CD4-positive, alpha-beta T cell treated with Interleukin-6 at 100 ng/mL for 8 hours (primary cell): Measurements from ENCODE around the gene CCDC178.
"Not testable (repeated sequence)": the region's sequence is repeated elsewhere in the genome, so short reads cannot be mapped to it uniquely, and the experiment has no call there.

ENCODE experiments used
- DNase-seq: peaks from one replicate; pipeline ENCODE4 v3.0.0-alpha.2; 2020; ENCODE audit warnings: mixed read lengths, low spot score

The CCDC178 gene

GRCh38 chr18:32983721-32984120 is 456.8 kb downstream of the CCDC178 start:
- DNase-seq: no peak

GRCh38 chr18:32980896-32981295 is 459.6 kb downstream of the CCDC178 start:
- DNase-seq: no peak

GRCh38 chr18:32975501-32975900 is 465.0 kb downstream of the CCDC178 start:
- DNase-seq: no peak

- DNase-seq: no peak
Observed at GRCh38 chr18:32975163-32975436, 465.4 kb downstream of the CCDC178 start.

DNA sequence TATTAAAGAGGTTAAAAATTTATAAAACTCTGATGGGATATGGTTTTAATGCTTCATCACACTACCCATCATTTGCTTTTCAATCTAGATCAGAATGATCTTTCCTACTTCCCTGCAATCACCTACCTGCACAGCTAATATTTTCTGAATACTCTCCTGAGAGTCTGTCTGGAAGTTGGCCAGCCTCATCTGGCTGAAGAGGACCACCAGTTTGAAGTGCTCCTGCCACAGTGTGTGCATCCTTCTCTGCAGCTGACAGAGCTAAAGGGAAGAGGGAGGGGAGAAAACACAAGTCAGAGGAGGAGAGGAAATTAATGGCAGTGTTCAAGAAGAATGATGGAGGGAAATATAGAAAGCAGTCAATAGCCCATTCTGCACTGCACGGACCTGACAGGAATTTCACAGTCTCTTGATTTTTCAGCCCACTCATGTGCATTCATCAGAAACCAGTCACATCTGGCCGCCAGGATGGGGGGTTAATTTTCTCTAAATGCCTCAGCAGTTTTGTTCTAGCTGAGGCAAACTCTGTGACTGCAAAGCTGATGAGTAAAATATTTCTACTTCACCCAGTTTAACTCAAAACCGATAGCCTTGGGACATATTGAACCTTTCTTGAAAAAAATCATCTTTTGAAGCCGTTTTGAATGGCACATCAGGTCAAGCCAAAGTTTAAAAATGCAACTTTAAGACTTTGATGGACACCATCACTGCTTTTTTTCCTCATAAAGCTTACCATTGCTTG is 465.9 kb downstream of the CCDC178 start:
- DNase-seq: no peak

DNA sequence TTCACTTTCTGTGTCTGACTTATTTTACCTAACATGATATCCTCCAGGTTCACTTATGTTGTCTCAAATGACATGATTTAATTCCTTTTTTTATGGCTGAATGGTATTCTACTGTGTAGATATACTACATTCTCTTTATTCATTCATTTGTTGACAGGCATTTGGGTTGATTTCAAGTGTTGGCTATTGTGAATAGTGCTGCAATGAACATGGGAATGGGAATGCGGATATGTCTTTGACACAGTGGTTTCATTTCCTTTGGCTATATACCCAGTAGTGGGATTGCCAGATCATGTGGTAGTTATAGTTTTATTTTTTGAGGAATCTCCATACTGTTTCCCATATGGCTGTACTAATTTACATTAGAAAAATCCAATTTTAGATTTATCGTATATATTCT is 472.3 kb downstream of the CCDC178 start:
- no peak for DNase-seq

DNA sequence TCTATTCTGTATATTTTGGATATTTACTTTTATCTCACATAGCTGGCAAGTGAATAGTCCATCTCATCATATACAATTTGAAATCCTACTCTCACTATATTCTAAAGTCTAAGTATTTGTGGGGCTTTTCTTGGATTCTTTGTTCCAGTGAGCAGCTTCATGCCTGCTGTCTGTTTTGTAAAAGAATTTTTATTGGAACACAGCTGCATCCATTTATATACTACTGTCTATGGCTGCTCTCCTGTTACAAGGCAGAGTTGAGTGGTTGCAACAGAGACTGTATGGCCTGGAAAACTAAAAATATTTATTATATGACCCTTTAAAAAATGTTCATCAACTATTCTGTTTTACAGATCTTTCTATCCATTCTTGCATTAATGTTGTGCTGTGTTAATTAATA is 474.4 kb downstream of the CCDC178 start:
- DNase-seq: no peak

DNA sequence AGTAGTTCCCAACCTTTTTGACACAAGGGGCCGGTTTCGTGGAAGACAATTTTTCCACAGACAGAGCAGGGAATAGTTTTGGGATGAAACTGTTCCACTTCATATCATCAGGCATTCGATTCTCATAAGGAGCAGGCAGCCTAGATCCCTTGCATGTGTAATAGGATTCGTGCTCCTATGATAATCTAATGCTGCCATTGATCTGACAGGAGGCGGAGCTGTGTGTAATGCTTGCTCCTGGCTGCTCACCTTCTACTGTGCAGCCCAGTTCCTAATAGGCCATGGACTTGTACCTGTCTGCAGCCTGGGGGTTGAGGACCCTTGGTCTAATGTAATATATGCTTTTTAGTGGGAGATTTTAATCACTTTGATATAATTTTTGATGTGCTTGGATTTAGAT is 479.0 kb downstream of the CCDC178 start:
- no peak for DNase-seq

DNA sequence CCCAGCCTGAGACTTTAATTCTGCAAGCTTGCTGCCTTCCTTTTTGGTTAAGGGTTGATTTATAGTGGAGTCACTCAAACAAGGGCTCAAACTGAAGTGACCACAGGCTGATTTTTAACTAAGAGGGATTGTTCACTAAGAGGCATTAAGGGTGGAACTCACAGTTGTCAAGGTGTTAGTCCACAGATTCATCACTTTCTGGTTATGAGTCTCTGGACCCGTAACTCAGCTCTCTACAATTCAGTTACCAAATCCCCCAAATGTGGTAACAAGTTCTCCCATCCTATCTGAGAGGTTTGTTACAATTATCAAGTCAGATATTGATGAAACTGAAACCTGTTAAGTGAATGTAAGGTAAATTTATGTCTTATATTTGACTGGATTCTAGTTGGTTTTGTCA is 481.8 kb downstream of the CCDC178 start:
- no peak for DNase-seq

DNA sequence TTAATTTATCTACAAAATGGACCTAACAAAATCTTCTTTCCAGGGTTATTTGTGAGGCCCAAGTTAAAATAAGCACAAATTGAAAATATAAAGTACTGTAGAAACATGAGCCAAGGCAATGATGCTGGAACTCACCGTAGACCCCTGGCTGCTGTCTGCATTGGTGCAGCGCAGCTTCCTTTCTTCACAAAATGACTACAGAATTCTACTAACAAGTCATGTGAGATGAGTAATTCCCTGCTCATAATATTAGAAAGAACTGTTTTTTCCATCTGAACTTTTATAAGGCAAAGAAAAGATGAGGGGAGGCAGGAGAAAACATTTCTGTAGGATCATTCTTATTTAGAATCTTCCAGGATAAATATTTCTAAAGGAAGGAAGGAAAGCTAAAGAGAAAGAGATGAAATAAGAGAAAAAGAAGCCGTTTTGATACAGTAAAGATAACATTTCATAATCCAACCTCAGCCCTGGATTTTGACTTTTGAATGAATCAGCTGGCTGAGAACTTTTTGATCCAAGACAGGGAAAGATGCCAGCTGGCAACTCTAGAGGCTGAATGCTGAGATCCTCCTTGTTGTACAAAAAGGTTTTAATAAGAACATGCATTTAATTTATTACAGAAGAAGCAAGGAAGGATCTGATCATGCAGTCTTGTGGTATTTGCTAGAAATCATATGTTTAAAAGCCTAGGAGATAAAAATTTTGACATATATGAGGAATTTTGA is 483.8 kb downstream of the CCDC178 start:
- no peak for DNase-seq

GRCh38 chr18:32952318-32952717 is 488.2 kb downstream of the CCDC178 start:
- DNase-seq: not testable (repeated sequence)

- DNase-seq: no peak
Observed at GRCh38 chr18:32937597-32937996, 502.9 kb downstream of the CCDC178 start.

- no peak for DNase-seq
Observed at GRCh38 chr18:32937066-32937465, 503.5 kb downstream of the CCDC178 start.

- no peak for DNase-seq
Observed at GRCh38 chr18:32934201-32934600, 506.3 kb downstream of the CCDC178 start.

DNA sequence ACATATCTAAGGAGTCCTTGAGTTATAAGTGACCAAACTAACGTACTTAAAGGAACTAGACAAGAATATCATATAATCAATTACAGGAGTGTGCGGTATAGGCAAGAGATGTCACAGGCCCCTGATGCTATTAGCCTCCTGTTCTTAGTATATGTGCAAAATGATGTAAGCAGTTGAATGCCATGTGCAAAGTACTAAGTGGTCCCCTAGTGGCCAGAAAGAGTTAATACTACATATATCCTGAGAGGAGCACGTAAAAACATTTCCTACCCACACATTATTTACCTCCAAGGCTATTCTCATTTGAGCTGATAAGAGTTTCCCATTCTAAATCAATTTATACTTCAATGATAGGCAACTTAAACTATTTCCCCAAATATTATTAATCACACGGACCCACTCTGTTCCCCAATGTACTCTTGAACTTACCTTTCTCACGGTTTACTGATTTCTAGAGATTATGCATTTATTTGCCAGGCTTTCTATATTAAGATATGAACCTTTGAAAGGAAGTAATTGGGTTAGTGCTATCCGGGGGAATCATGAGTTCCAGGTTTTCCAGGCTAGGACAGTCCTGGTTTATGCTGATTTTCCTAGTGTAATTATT is 509.7 kb downstream of the CCDC178 start:
- DNase-seq: no peak

DNA sequence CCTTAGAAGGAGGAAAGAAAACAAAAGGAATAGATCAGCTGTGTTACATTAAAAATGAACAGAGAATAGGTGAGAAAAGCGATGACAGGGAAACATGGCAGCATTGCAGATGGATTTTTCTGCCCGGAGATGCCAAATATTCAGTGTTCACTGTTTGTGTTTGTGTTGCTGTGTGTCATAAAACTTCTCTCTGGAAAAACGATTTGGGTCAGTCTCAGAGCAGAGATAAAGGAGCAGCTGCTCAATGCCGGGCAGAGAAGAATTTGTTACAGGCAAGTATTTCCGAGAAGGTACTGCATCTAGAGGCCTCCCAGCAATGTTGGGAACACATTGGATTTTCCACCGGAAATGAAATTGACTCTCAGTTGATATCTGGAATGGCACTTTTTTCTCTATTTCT is 511.3 kb downstream of the CCDC178 start:
- DNase-seq: no peak

DNA sequence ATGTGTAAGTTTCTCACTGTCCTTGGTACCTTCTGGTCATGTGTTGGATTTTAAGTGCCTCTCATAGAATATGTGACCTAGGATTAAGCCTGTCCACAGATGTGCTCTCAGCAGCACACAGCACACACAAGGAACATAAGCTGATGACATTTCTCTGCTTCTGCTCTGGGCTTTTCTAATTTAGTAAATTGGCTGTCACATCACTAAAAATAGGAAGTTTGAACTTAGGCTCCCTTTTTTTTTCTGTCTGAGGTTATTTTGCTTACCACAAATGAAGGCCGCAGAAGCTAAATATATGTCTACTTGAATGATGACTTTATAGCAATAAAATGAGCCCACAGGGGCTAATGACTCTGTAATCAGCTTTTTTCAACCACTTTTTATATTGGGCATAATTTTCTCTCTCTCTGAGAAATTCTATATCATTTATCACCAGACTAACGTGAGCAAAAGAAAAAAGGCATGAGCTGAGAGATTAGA is 517.5 kb downstream of the CCDC178 start:
- DNase-seq: no peak

GRCh38 chr18:32920796-32921787 is 519.4 kb downstream of the CCDC178 start:
- DNase-seq: no peak

GRCh38 chr18:32919799-32920198 is 520.7 kb downstream of the CCDC178 start:
- DNase-seq: no peak

GRCh38 chr18:32918692-32919250 is 521.8 kb downstream of the CCDC178 start:
- no peak for DNase-seq

GRCh38 chr18:32915516-32915915 is 525.0 kb downstream of the CCDC178 start:
- no peak for DNase-seq
